BJ (cell line): Measurements from ENCODE around the gene REPIN1. TPM values are rescaled to one million over a fixed set of nuclear protein-coding genes. Genes with fewer than 3 reads are reported as not detected.

Experiments
- CTCF ChIA-PET: fragments of 350-600 bp; formaldehyde crosslinking; extraction: SDS; loops from one replicate; lab custom pipeline; 2021; ENCODE audit warnings: antibody characterized with exemption, inconsistent platforms; lab: Yijun Ruan, JAX
- POLR2A ChIA-PET: fragments of 300-600 bp; sonication (Branson Sonifier 250); formaldehyde crosslinking; extraction: SDS; loops from one replicate; lab custom pipeline; 2021; ENCODE audit warnings: antibody characterized with exemption; lab: Charles Lee
- DNase-seq: peaks from one replicate; pipeline ENCODE4 v3.0.0-alpha.2; 2011; ENCODE audit warnings: low read depth
- H3K27me3 ChIP-seq: 2 replicates; pipeline ENCODE4 v1.6.0; 2011; ENCODE audit warnings: low read length; ENCODE audit not compliant: control insufficient read depth, insufficient read depth
- H3K36me3 ChIP-seq: 2 replicates; pipeline ENCODE4 v1.5.1; 2011; ENCODE audit warnings: low read length; ENCODE audit not compliant: control insufficient read depth, insufficient read depth
- H3K4me3 ChIP-seq: 2 replicates; pipeline ENCODE4 v1.5.1; 2011; ENCODE audit warnings: low read depth, mild to moderate bottlenecking, control low read depth, low read length
- polyA plus RNA-seq: library from polyadenylated mRNA; depleted of rRNA; stranded (reverse); fragments of >200 nt; gene quantifications from 2 replicates; pipeline ENCODE4 v1.2.3, GENCODE V29; 2011
- TF ChIP-seq, protein P1 (sequence below): IDR thresholded peaks from 2 replicates; pipeline ENCODE4 v1.5.1; 2011; ENCODE audit warnings: low read depth, mild to moderate bottlenecking, control low read depth, inconsistent platforms, low read length, moderate library complexity; ENCODE audit not compliant: insufficient read depth

REPIN1 gene
- polyA plus RNA-seq, 1 experiment: 65.7 TPM

- TF ChIP-seq, protein P1, sequence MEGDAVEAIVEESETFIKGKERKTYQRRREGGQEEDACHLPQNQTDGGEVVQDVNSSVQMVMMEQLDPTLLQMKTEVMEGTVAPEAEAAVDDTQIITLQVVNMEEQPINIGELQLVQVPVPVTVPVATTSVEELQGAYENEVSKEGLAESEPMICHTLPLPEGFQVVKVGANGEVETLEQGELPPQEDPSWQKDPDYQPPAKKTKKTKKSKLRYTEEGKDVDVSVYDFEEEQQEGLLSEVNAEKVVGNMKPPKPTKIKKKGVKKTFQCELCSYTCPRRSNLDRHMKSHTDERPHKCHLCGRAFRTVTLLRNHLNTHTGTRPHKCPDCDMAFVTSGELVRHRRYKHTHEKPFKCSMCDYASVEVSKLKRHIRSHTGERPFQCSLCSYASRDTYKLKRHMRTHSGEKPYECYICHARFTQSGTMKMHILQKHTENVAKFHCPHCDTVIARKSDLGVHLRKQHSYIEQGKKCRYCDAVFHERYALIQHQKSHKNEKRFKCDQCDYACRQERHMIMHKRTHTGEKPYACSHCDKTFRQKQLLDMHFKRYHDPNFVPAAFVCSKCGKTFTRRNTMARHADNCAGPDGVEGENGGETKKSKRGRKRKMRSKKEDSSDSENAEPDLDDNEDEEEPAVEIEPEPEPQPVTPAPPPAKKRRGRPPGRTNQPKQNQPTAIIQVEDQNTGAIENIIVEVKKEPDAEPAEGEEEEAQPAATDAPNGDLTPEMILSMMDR: no peak
- Histone ChIP-seq H3K27me3 (no peaks in the 10 kb centered on the region), H3K36me3 (no peaks in the 10 kb centered on the region), H3K4me3 (no peak overlapping the region)
- ChIA-PET POLR2A (no interaction called here), CTCF (interaction anchor here (1.4 kb wide), 1 partner anchor 57 kb away, joined by 4 read pairs; no protein-coding TSS in a partner anchor)
- DNase-seq: no peak
These were observed 8.1 kb upstream of the REPIN1 start for GRCh38 chr7:150360363-150361058.

DNA sequence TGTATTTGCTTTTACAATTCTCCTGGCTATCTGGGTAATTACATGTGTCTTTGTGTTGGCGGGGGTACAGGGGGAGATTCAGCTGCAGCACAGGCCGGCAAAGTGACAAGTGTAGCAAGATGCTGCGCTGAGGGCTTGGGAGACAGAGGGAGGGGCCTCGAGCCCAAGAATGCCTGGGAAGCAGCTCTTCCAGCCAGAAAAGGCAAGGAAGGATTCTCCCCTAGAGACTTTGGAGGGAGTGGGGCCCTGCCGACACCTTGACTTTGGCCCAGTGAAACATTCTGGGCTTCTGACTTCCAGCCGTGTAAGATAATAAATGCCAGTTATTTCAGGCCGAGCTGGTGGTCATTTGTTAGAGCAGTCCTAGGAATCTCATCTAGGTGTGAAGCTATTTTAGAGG, 7.2 kb upstream of the REPIN1 start:
- POLR2A ChIA-PET: no interaction called here
- CTCF ChIA-PET: interaction anchor here (1.4 kb wide), 1 partner anchor 56 kb away, joined by 4 read pairs; no protein-coding TSS in a partner anchor
- TF ChIP-seq, protein P1: no peak
- Histone ChIP-seq H3K27me3 (no peaks in the 10 kb centered on the region), H3K4me3 (no peak overlapping the region), H3K36me3 (no peaks in the 10 kb centered on the region)
- DNase-seq: no peak

- TF ChIP-seq, protein P1: no peak
- ChIA-PET POLR2A (no interaction called here), CTCF (interaction anchor here (0.9 to 1.4 kb wide), 3 partner anchors 13 to 55 kb away, joined by 3 to 4 read pairs (median 3); no protein-coding TSS in a partner anchor)
These were observed 6.6 kb upstream of the REPIN1 start for GRCh38 chr7:150361807-150362621.

DNA sequence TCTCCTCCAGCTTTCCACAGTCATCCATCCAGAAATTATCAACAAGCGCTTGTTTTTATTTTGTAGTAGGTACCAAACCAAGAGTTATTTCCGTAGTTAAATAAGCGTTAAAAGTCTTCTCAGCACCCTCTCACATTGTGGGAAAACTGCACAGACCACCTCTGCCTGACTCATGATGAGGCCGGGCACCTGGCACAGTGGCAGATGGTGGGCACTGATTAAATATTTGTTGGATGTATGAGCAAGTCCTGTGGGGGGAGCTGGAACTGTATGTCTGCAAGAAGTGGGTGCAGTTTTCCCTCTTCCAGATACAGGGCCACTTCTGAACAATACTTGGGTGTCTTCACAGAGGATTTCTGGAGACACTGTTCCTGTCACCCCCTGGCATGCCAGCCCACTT, 5.3 kb upstream of the REPIN1 start:
- no peak overlapping the region for H3K4me3 ChIP-seq
- no peaks in the 10 kb centered on the region for H3K36me3 ChIP-seq
- TF ChIP-seq, protein P1: no peak
- POLR2A ChIA-PET: no interaction called here
- CTCF ChIA-PET: interaction anchor here (1.0 kb wide), 1 partner anchor 15 kb away, joined by 3 read pairs; no protein-coding TSS in a partner anchor
- H3K27me3 ChIP-seq: no peaks in the 10 kb centered on the region
- no peak for DNase-seq

More at GRCh38 chr7:150361807-150362621, 6.6 kb upstream of the REPIN1 start:
- Histone ChIP-seq H3K4me3 (no peak overlapping the region), H3K27me3 (no peaks in the 10 kb centered on the region), H3K36me3 (no peaks in the 10 kb centered on the region)
- DNase-seq: no peak

- Histone ChIP-seq H3K36me3 (no peaks in the 10 kb centered on the region), H3K4me3 (no peak overlapping the region), H3K27me3 (no peaks in the 10 kb centered on the region)
- CTCF ChIA-PET: no interaction called here
- no peak for DNase-seq
- POLR2A ChIA-PET: no interaction called here
- TF ChIP-seq, protein P1: no peak
These were observed 4.8 kb upstream of the REPIN1 start for GRCh38 chr7:150363872-150364271.
